Keratinocyte (primary cell): Measurements from ENCODE around the gene CFAP300. TPM values are rescaled to one million over a fixed set of nuclear protein-coding genes. Genes with fewer than 3 reads are reported as not detected.

Experiments
- DNase-seq: peaks from one replicate; pipeline ENCODE4 v3.0.0-alpha.2; 2011; ENCODE audit warnings: low read depth, missing footprints, low spot score
- FAIRE-seq: peaks from 2 replicates; lab custom pipeline; 2011; peaks lifted over from hg19 to GRCh38; lab: Jason Lieb, UNC
- H2AFZ ChIP-seq: 2 replicates; pipeline ENCODE4 v1.6.0; 2012; ENCODE audit warnings: low read length, control low read depth, inconsistent platforms; ENCODE audit not compliant: control insufficient read depth
- H3K27ac ChIP-seq: 2 replicates; pipeline ENCODE4 v1.5.1; 2011; ENCODE audit warnings: low read length; ENCODE audit not compliant: control insufficient read depth, insufficient read depth
- H3K27me3 ChIP-seq: 3 replicates; pipeline ENCODE4 v1.6.0; 2011; ENCODE audit warnings: low read length; ENCODE audit not compliant: control insufficient read depth, insufficient read depth; ENCODE audit errors: extremely low read depth
- H3K36me3 ChIP-seq, 2 experiments: 2 replicates in 1 of 2; 3 replicates in 1 of 2; pipeline ENCODE4 v1.5.1; 2011; ENCODE audit warnings: low read length in 2 of 2, mild to moderate bottlenecking in 1 of 2; ENCODE audit not compliant: control insufficient read depth in 2 of 2, insufficient read depth in 2 of 2; ENCODE audit errors: extremely low read depth in 1 of 2
- H3K4me1 ChIP-seq: 3 replicates; pipeline ENCODE4 v1.5.1; 2011; ENCODE audit warnings: low read length; ENCODE audit not compliant: control insufficient read depth, insufficient read depth; ENCODE audit errors: extremely low read depth
- H3K4me2 ChIP-seq: 3 replicates; pipeline ENCODE4 v1.6.0; 2011; ENCODE audit warnings: low read depth, low read length; ENCODE audit not compliant: control insufficient read depth, insufficient read depth; ENCODE audit errors: extremely low read depth
- H3K4me3 ChIP-seq, 3 experiments: fragments of 200-600 bp in 1 of 3; sonication (generic) in 1 of 3; 2 replicates in 2 of 3; 3 replicates in 1 of 3; pipeline ENCODE4 v1.5.1; 2011 to 2016; ENCODE audit warnings: low read length in 3 of 3, mild to moderate bottlenecking in 3 of 3, control low read depth in 2 of 3, inconsistent platforms in 1 of 3, low read depth in 1 of 3, mixed read lengths in 1 of 3, mixed run types in 1 of 3, moderate library complexity in 1 of 3; ENCODE audit not compliant: control insufficient read depth in 2 of 3, insufficient read depth in 2 of 3; ENCODE audit errors: extremely low read depth in 1 of 3
- H3K79me2 ChIP-seq: 2 replicates; pipeline ENCODE4 v1.6.0; 2012; ENCODE audit warnings: low read length; ENCODE audit not compliant: control insufficient read depth, insufficient read depth
- H3K9ac ChIP-seq: 3 replicates; pipeline ENCODE4 v1.6.0; 2011; ENCODE audit warnings: low read length; ENCODE audit not compliant: control insufficient read depth, insufficient read depth; ENCODE audit errors: extremely low read depth
- H3K9me1 ChIP-seq: 3 replicates; pipeline ENCODE4 v1.6.0; 2011; ENCODE audit warnings: low read length; ENCODE audit not compliant: control insufficient read depth, insufficient read depth; ENCODE audit errors: extremely low read depth
- H3K9me3 ChIP-seq: 2 replicates; pipeline ENCODE4 v1.5.1; 2012; ENCODE audit warnings: low read depth, low read length; ENCODE audit not compliant: control insufficient read depth
- H4K20me1 ChIP-seq: 3 replicates; pipeline ENCODE4 v1.6.0; 2011; ENCODE audit warnings: low read length; ENCODE audit not compliant: control insufficient read depth, insufficient read depth; ENCODE audit errors: extremely low read depth
- CTCF ChIP-seq, 3 experiments: IDR thresholded peaks in 1 of 3; conservative IDR thresholded peaks in 1 of 3; optimal IDR thresholded peaks in 1 of 3; 2 replicates in 2 of 3; 3 replicates in 1 of 3; pipeline versions ENCODE3 to v1.5.1; 2011; ENCODE audit warnings: low read length in 3 of 3, mild to moderate bottlenecking in 3 of 3, moderate library complexity in 2 of 3, control low read depth in 1 of 3, inconsistent platforms in 1 of 3; ENCODE audit not compliant: insufficient read depth in 2 of 3; ENCODE audit errors: extremely low read depth in 1 of 3
- EZH2 ChIP-seq: IDR thresholded peaks from one replicate; pipeline ENCODE4 v1.6.1; 2012; ENCODE audit warnings: inconsistent platforms, mild to moderate bottlenecking, low read length, moderate library complexity
- dilution Hi-C: fragments of 300-500 bp; cut with MboI; formaldehyde crosslinking; loops from one replicate; pipeline ENCODE4 v1.7.0; 2020; ENCODE audit warnings: low sequenced_read_pairs; ENCODE audit not compliant: extremely low pct_ligation_motif_present
- polyA plus RNA-seq, 5 experiments: library from polyadenylated mRNA; depleted of rRNA in 3 of 5; stranded (reverse) in 3 of 5; stranded (forward) in 1 of 5; unstranded in 1 of 5; fragments of >200 nt; gene quantifications; 1 replicate in 1 of 5; 2 replicates in 3 of 5; 3 replicates in 1 of 5; pipeline versions ENCODE4 v1.2.1 to v1.2.3, GENCODE V29; 2011 to 2012; ENCODE audit warnings: missing spikeins in 2 of 5, low read depth in 1 of 5, low replicate concordance in 1 of 5

The CFAP300 gene
- polyA plus RNA-seq, 1 donor (not counting 4 experiments of a cell fraction or from before 2014, with no cell fraction given): 2.6 TPM

GRCh38 chr11:102071497-102072472 is 24.5 kb downstream of the CFAP300 start:
- no peak for TF ChIP-seq CTCF (optimal IDR thresholded peaks at IDR 0.05 in 1 of 3, IDR thresholded peaks at IDR 0.05 in 1 of 3, conservative IDR thresholded peaks at IDR 0.05 in 1 of 3; ENCODE audit: extremely low read depth in 1 of 3, insufficient read depth in 2 of 3, low read length in 3 of 3)
- no peak for TF ChIP-seq EZH2
- peaks cover 7% of the 10 kb centered on the region for H3K4me1 ChIP-seq
- H3K79me2 ChIP-seq: no peaks in the 10 kb centered on the region
- H3K9me3 ChIP-seq: peaks cover 2% of the 10 kb centered on the region
- H3K4me3 ChIP-seq: no peak overlapping the region
- H2AFZ ChIP-seq: no peak overlapping the region
- no peak overlapping the region for H3K9ac ChIP-seq
- dilution Hi-C loops: no loop called here
- H4K20me1 ChIP-seq: no peaks in the 10 kb centered on the region
- no peaks in the 10 kb centered on the region for H3K27me3 ChIP-seq
- no peak overlapping the region for H3K4me2 ChIP-seq
- no peak overlapping the region for H3K27ac ChIP-seq
- DNase-seq (no peak), FAIRE-seq (no peak)
- no peaks in the 10 kb centered on the region for H3K36me3 ChIP-seq
- H3K9me1 ChIP-seq: no peaks in the 10 kb centered on the region

GRCh38 chr11:102073253-102073652 is 26.0 kb downstream of the CFAP300 start:
- no peaks in the 10 kb centered on the region for H4K20me1 ChIP-seq
- no peaks in the 10 kb centered on the region for H3K9me1 ChIP-seq
- no peak overlapping the region for H3K4me2 ChIP-seq
- no peak overlapping the region for H2AFZ ChIP-seq
- no peak overlapping the region for H3K4me3 ChIP-seq
- H3K9me3 ChIP-seq: peaks cover 2% of the 10 kb centered on the region
- no peak overlapping the region for H3K9ac ChIP-seq
- DNase-seq (no peak), FAIRE-seq (no peak)
- dilution Hi-C loops: no loop called here
- H3K27me3 ChIP-seq: no peaks in the 10 kb centered on the region
- H3K4me1 ChIP-seq: peaks cover 7% of the 10 kb centered on the region
- no peak for TF ChIP-seq CTCF (optimal IDR thresholded peaks at IDR 0.05 in 1 of 3, IDR thresholded peaks at IDR 0.05 in 1 of 3, conservative IDR thresholded peaks at IDR 0.05 in 1 of 3; ENCODE audit: extremely low read depth in 1 of 3, insufficient read depth in 2 of 3, low read length in 3 of 3)
- no peak for TF ChIP-seq EZH2
- H3K36me3 ChIP-seq: no peaks in the 10 kb centered on the region
- H3K79me2 ChIP-seq: no peaks in the 10 kb centered on the region
- no peak overlapping the region for H3K27ac ChIP-seq
